ENCODE data around the gene TADA1. TPM values are rescaled to one million over a fixed set of nuclear protein-coding genes. Genes with fewer than 3 reads are reported as not detected.

TADA1 gene
- total RNA-seq, 1 experiment from 2014 or later, result 13.9 TPM

DNA sequence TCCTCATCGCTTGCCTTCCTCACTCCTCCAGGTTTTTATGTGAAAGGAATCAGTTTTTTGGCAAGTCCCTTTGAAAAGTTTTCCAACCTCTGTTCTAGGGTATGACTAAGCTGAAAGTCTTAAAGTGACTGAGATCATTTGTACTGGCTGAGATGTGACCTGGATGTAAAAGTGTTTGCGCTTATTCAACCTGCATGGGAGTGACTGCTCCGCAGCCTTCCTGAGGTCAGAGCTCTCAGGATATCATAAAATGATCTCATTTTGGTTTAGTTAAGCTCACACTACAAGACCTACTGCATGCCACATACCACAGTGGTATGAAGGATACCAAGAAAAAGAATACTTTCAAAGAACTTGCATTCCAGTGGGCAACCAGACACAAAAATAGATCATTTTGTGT lies 29.8 kb upstream of the TADA1 start:
- DNase-seq, result no peak
- no peak overlapping the region for H3K4me3 ChIP-seq (ENCODE audit: low read depth, low read length)
- TF ChIP-seq, protein P1, sequence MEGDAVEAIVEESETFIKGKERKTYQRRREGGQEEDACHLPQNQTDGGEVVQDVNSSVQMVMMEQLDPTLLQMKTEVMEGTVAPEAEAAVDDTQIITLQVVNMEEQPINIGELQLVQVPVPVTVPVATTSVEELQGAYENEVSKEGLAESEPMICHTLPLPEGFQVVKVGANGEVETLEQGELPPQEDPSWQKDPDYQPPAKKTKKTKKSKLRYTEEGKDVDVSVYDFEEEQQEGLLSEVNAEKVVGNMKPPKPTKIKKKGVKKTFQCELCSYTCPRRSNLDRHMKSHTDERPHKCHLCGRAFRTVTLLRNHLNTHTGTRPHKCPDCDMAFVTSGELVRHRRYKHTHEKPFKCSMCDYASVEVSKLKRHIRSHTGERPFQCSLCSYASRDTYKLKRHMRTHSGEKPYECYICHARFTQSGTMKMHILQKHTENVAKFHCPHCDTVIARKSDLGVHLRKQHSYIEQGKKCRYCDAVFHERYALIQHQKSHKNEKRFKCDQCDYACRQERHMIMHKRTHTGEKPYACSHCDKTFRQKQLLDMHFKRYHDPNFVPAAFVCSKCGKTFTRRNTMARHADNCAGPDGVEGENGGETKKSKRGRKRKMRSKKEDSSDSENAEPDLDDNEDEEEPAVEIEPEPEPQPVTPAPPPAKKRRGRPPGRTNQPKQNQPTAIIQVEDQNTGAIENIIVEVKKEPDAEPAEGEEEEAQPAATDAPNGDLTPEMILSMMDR (IDR thresholded peaks at IDR 0.05; ENCODE audit: insufficient read depth in 1 of 2, low read depth in 1 of 2, low read length in 1 of 2, severe bottlenecking in 1 of 2, unreplicated experiment in 1 of 2), result no peak
- BruUV-seq (replicated peaks), result no TSS peak
- no peaks in the 10 kb centered on the region for H3K36me3 ChIP-seq (ENCODE audit: control insufficient read depth, insufficient read depth, low read length)
- intact Hi-C loops (cut with micrococcal nuclease; ENCODE audit: unreplicated experiment), result no loop called here
- no peaks in the 10 kb centered on the region for H3K36me3 Mint-ChIP-seq (ENCODE audit: insufficient read depth, unreplicated experiment)
- H3K4me3 Mint-ChIP-seq (ENCODE audit: unreplicated experiment), result no peak overlapping the region
- peaks cover 6% of the 10 kb centered on the region for H3K27me3 Mint-ChIP-seq (ENCODE audit: insufficient read depth, unreplicated experiment)
- no peak overlapping the region for H3K27ac Mint-ChIP-seq (ENCODE audit: unreplicated experiment)
- CTCF ChIA-PET, result interaction anchor here (0.7 to 2.2 kb wide), 2 partner anchors 153 to 555 kb away, joined by 3 to 6 read pairs; no protein-coding TSS in a partner anchor
- H3K4me1 ChIP-seq, result no peaks in the 10 kb centered on the region
- H3K9me3 Mint-ChIP-seq (ENCODE audit: unreplicated experiment), result peaks cover under 1% of the 10 kb centered on the region
- no peaks in the 10 kb centered on the region for H3K27me3 ChIP-seq (replicated peaks; ENCODE audit: control insufficient read depth, insufficient read depth, low read length)
- POLR2A ChIA-PET, result no interaction called here
- no peaks in the 10 kb centered on the region for H3K4me1 Mint-ChIP-seq (ENCODE audit: low read depth, unreplicated experiment)
- no peaks in the 10 kb centered on the region for H3K9me3 ChIP-seq

DNA sequence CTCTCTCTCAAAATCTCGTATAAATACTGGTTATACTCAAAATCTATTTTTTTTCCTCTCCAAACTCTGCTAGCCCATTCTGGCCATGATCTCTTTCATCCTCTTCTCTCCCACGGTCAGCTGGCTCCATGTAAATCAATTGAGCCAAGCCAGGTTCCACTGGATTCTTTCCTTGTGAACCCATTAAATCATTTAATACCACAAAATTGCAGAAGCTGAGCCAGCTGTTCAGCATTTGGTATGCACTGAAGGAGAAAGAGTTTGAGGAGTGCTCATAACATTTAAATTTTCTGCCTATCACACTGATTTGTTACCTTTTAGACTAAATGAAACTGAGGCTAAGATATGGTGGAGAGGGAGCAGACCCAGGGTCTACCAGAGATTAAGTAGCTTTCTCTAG lies 29.1 kb upstream of the TADA1 start:
- intact Hi-C loops (cut with micrococcal nuclease; ENCODE audit: unreplicated experiment), result no loop called here
- no peak overlapping the region for H3K27ac Mint-ChIP-seq (ENCODE audit: unreplicated experiment)

DNA sequence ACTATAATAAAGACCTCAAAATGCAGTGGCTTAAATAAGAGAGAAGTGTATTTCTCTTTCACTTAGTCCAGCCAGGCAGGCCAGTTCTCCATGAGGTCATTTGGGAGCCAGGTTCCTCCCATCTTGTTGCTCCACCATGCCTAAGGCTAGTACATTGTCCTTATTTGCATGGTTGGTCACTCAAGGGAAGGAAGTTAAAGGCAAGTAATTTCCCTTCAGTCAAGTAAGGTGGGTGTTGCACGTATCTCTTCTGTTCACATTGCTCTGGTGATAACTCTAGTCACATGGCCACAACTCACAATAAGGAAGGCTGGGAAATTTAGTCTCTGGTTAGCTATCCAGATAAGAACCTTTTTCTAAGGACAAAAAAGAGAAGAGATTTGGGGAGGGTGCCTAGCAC lies 27.2 kb upstream of the TADA1 start:
- no peak for DNase-seq
- TF ChIP-seq, protein P1 (IDR thresholded peaks at IDR 0.05; ENCODE audit: insufficient read depth in 1 of 2, low read depth in 1 of 2, low read length in 1 of 2, severe bottlenecking in 1 of 2, unreplicated experiment in 1 of 2), result no peak

More for the DNA sequence above, 29.1 kb upstream of the TADA1 start:
- no TSS peak for BruUV-seq (replicated peaks)
- ChIA-PET POLR2A (no interaction called here), CTCF (interaction anchor here (0.7 to 0.8 kb wide), 2 partner anchors 154 to 556 kb away, joined by 3 to 4 read pairs; no protein-coding TSS in a partner anchor)
- Mint-ChIP-seq H3K4me3 (ENCODE audit: unreplicated experiment) (no peak overlapping the region), H3K9me3 (ENCODE audit: unreplicated experiment) (no peaks in the 10 kb centered on the region), H3K36me3 (ENCODE audit: insufficient read depth, unreplicated experiment) (no peaks in the 10 kb centered on the region), H3K27me3 (ENCODE audit: insufficient read depth, unreplicated experiment) (peaks cover 6% of the 10 kb centered on the region), H3K4me1 (ENCODE audit: low read depth, unreplicated experiment) (no peaks in the 10 kb centered on the region)
- H3K27me3 ChIP-seq (replicated peaks; ENCODE audit: control insufficient read depth, insufficient read depth, low read length), result no peaks in the 10 kb centered on the region
- H3K4me3 ChIP-seq (ENCODE audit: low read depth, low read length), result no peak overlapping the region
- H3K9me3 ChIP-seq, result no peaks in the 10 kb centered on the region
- no peaks in the 10 kb centered on the region for H3K36me3 ChIP-seq (ENCODE audit: control insufficient read depth, insufficient read depth, low read length)
- TF ChIP-seq, protein P1 (IDR thresholded peaks at IDR 0.05; ENCODE audit: insufficient read depth in 1 of 2, low read depth in 1 of 2, low read length in 1 of 2, severe bottlenecking in 1 of 2, unreplicated experiment in 1 of 2), result no peak
- H3K4me1 ChIP-seq, result no peaks in the 10 kb centered on the region
- DNase-seq, result no peak

More for the DNA sequence above, 27.2 kb upstream of the TADA1 start:
- Mint-ChIP-seq H3K36me3 (ENCODE audit: insufficient read depth, unreplicated experiment) (no peaks in the 10 kb centered on the region), H3K4me3 (ENCODE audit: unreplicated experiment) (no peak overlapping the region), H3K9me3 (ENCODE audit: unreplicated experiment) (no peaks in the 10 kb centered on the region), H3K4me1 (ENCODE audit: low read depth, unreplicated experiment) (no peaks in the 10 kb centered on the region), H3K27me3 (ENCODE audit: insufficient read depth, unreplicated experiment) (peaks cover 6% of the 10 kb centered on the region), H3K27ac (ENCODE audit: unreplicated experiment) (no peak overlapping the region)
- intact Hi-C loops (cut with micrococcal nuclease; ENCODE audit: unreplicated experiment), result loop anchor here (5.0 kb wide), 1 partner anchor 534 kb away; no protein-coding TSS in a partner anchor
- Histone ChIP-seq H3K4me1 (no peaks in the 10 kb centered on the region), H3K27me3 (replicated peaks; ENCODE audit: control insufficient read depth, insufficient read depth, low read length) (no peaks in the 10 kb centered on the region), H3K4me3 (ENCODE audit: low read depth, low read length) (no peak overlapping the region), H3K36me3 (ENCODE audit: control insufficient read depth, insufficient read depth, low read length) (no peaks in the 10 kb centered on the region), H3K9me3 (peaks cover 3% of the 10 kb centered on the region; the same call in 1 of the 2 replicates)
- ChIA-PET CTCF (no interaction called here), POLR2A (no interaction called here)
- no TSS peak for BruUV-seq (replicated peaks)
